ENCODE data around the gene ANKRD40. TPM values are rescaled to one million over a fixed set of nuclear protein-coding genes. Genes with fewer than 3 reads are reported as not detected.

The ANKRD40 gene
- total and polyA plus RNA-seq, 2 donors (not counting 3 experiments of a cell fraction or from before 2014, with no cell fraction given), result 24.5 to 56.0 TPM

DNA sequence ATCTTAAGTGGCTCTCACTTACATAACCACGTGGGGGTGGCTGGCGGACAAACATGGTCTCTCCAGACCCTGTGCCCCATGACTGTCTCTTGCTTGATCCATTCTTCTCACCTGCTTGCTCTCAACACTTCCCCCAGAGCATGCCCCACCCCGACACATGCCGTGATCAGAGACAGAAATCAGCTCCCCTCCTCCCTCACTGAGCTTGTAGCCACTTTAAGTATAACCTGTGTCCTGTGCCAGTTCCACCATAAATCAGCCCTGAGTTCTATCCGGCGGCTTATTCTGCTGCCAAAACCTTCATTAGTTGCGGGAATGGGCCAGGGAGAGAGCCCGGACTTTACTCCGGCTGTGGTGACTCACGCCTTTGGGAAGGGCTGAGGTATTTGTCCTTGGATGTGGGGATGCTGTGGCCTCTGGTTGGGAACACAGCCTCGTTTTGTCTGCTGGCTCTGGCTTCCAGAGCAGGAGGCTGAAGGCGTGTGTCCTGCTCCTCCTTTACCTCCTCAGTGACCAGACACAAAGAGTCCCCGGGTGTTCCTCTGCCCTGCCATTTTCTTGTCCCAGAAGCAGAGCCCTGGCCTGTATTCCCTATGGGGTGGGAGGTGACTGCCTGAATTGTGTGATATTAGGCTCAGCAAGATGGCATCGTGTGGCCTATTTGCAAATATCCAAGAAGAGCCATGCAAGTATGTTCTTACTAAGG is 21.1 kb downstream of the ANKRD40 start:
- H3K9me1 ChIP-seq (replicated peaks; ENCODE audit: control insufficient read depth, extremely low read depth, insufficient read depth, low read length), result no peaks in the 10 kb centered on the region
- H2AFZ ChIP-seq (ENCODE audit: low read depth, low read length), result no peak overlapping the region
- dilution Hi-C loops (cut with MboI; ENCODE audit: extremely low pct_ligation_motif_present, low sequenced_read_pairs) (no loop called here), intact Hi-C loops (cut with micrococcal nuclease) (no loop called here)
- BruUV-seq (replicated peaks), result no TSS peak
- no peak overlapping the region for H3K4me3 ChIP-seq (replicated peaks in 1 of 3; ENCODE audit: insufficient read depth in 1 of 3, low read depth in 1 of 3, low read length in 3 of 3)
- FAIRE-seq (no peak), DNase-seq (ENCODE audit: low read depth, low spot score) (peak; percentile 28)
- TF ChIP-seq FOS (IDR thresholded peaks at IDR 0.05; ENCODE audit: borderline replicate concordance, insufficient read depth, low read length) (peak; percentile 38), MYC (IDR thresholded peaks at IDR 0.05; ENCODE audit: low read depth, low read length) (no peak), CTCF (IDR thresholded peaks at IDR 0.05; ENCODE audit: extremely low read depth in 1 of 2, insufficient read depth in 1 of 2, low read depth in 1 of 2, low read length in 2 of 2) (no peak), POLR2AphosphoS5 (IDR thresholded peaks at IDR 0.05; ENCODE audit: insufficient read depth, low read depth, low read length) (no peak)
- no peaks in the 10 kb centered on the region for H3K36me3 ChIP-seq (ENCODE audit: control insufficient read depth in 2 of 2, extremely low read depth in 1 of 2, insufficient read depth in 2 of 2, low read length in 2 of 2)
- H3K4me2 ChIP-seq (ENCODE audit: insufficient read depth, low read length), result no peak overlapping the region
- H3K9me3 ChIP-seq (replicated peaks; ENCODE audit: control insufficient read depth, insufficient read depth, low read length), result no peaks in the 10 kb centered on the region
- H3K27ac ChIP-seq (ENCODE audit: insufficient read depth, low read depth, low read length), result no peak overlapping the region
- H3K79me2 ChIP-seq (ENCODE audit: control insufficient read depth, insufficient read depth, low read length), result no peaks in the 10 kb centered on the region
- ChIA-PET POLR2A (no interaction called here), CTCF (interaction anchor here (1.0 to 4.5 kb wide), 5 partner anchors 8 to 136 kb away, joined by 3 to 27 read pairs (median 4); no protein-coding TSS in a partner anchor)
- H3K4me1 ChIP-seq (ENCODE audit: control insufficient read depth, extremely low read depth, insufficient read depth, low read length), result peaks cover 3% of the 10 kb centered on the region
- no peaks in the 10 kb centered on the region for H3K27me3 ChIP-seq (ENCODE audit: control insufficient read depth in 2 of 2, insufficient read depth in 2 of 2, low read length in 2 of 2)
- H4K20me1 ChIP-seq (replicated peaks; ENCODE audit: control insufficient read depth, extremely low read depth, insufficient read depth, low read length), result no peaks in the 10 kb centered on the region
- no peak overlapping the region for H3K9ac ChIP-seq (replicated peaks; ENCODE audit: extremely low read depth, insufficient read depth, low read length)
